K562 (cell line): ENCODE measurements around the gene PRDM1. TPM values are rescaled to one million over a fixed set of nuclear protein-coding genes. Genes with fewer than 3 reads are reported as not detected.

Experiments
- ATAC-seq: fragments of 200-7000 bp; cut with Tn5 transposase; 3 replicates; pipeline ENCODE4 v1.9.1; 2020; ENCODE audit warnings: moderate library complexity
- BruUV-seq: library from RNA; stranded (reverse); fragments of 400-500 nt; replicated peaks from 2 replicates; lab custom pipeline; 2021; lab: Mats Ljungman, UMichigan
- CTCF ChIA-PET: fragments of 300-600 bp; formaldehyde crosslinking; extraction: SDS; loops from one replicate; lab custom pipeline; 2021; ENCODE audit warnings: low intra/inter-chr PET ratio; lab: Yijun Ruan, JAX
- POLR2A ChIA-PET: fragments of 300-600, 350-650 bp; sonication (Branson Sonifier 250); formaldehyde crosslinking; extraction: SDS; loops from one replicate; lab custom pipeline; 2021; ENCODE audit warnings: antibody characterized with exemption, inconsistent platforms; lab: Yijun Ruan, JAX
- DNase-seq, 4 experiments: peaks; one replicate each; pipeline versions ENCODE4 v3.0.0 to v3.0.0-alpha.2; 2011 to 2018; ENCODE audit warnings: low spot score in 3 of 4, mixed read lengths in 3 of 4; ENCODE audit errors: extremely low read depth in 1 of 4
- FAIRE-seq: peaks from 2 replicates; lab custom pipeline; 2011; peaks lifted over from hg19 to GRCh38; lab: Jason Lieb, UNC
- H2AFZ ChIP-seq: 2 replicates; pipeline ENCODE4 v1.6.0; 2011; ENCODE audit warnings: low read depth, low read length, control low read depth, inconsistent platforms
- H3K27ac ChIP-seq: fragments of 200-600 bp; 3 replicates; pipeline ENCODE4 v1.8.0; 2011; ENCODE audit warnings: low read depth, mild to moderate bottlenecking, control low read depth, inconsistent platforms, low read length, moderate library complexity, mixed read lengths; ENCODE audit errors: extremely low read depth
- H3K27me3 ChIP-seq, 2 experiments: fragments of 300-600 bp in 1 of 2; 2 replicates in 1 of 2; 3 replicates in 1 of 2; pipeline versions ENCODE4 v1.6.0 to v1.8.0; 2011; ENCODE audit warnings: inconsistent platforms in 2 of 2, low read length in 2 of 2, mild to moderate bottlenecking in 1 of 2, mixed read lengths in 1 of 2, moderate library complexity in 1 of 2; ENCODE audit not compliant: control insufficient read depth in 2 of 2, insufficient read depth in 2 of 2
- H3K36me3 ChIP-seq: fragments of 300-600 bp; 3 replicates; pipeline ENCODE4 v1.8.0; 2011; ENCODE audit warnings: mild to moderate bottlenecking, low read length, inconsistent platforms; ENCODE audit not compliant: control insufficient read depth, insufficient read depth
- H3K4me1 ChIP-seq, 2 experiments: fragments of 200-600 bp in 1 of 2; replicated peaks in 1 of 2; 2 replicates in 1 of 2; 3 replicates in 1 of 2; pipeline versions ENCODE4 v1.5.1 to v1.8.0; 2011; ENCODE audit warnings: inconsistent platforms in 2 of 2, low read length in 2 of 2, mild to moderate bottlenecking in 1 of 2, mixed read lengths in 1 of 2, moderate library complexity in 1 of 2; ENCODE audit not compliant: control insufficient read depth in 2 of 2, insufficient read depth in 2 of 2
- H3K4me2 ChIP-seq: 2 replicates; pipeline ENCODE4 v1.6.1; 2011; ENCODE audit warnings: low read length, control low read depth, inconsistent platforms, mixed read lengths; ENCODE audit not compliant: insufficient read depth
- H3K4me3 ChIP-seq: fragments of 200-600 bp; sonication (generic), shearing (Covaris generic); 2 replicates; pipeline ENCODE4 v1.5.1; 2016; ENCODE audit warnings: control low read depth, inconsistent platforms
- H3K79me2 ChIP-seq: fragments of 200-600 bp; 3 replicates; pipeline ENCODE4 v1.8.0; 2011; ENCODE audit warnings: low read length, inconsistent platforms; ENCODE audit not compliant: control insufficient read depth, insufficient read depth
- H3K9ac ChIP-seq, 2 experiments: 2 replicates each; pipeline versions ENCODE4 v1.6.0 to v1.6.1; 2011; ENCODE audit warnings: low read depth in 2 of 2, low read length in 2 of 2, control low read depth in 1 of 2, inconsistent platforms in 1 of 2, mild to moderate bottlenecking in 1 of 2, mixed read lengths in 1 of 2; ENCODE audit not compliant: insufficient read depth in 1 of 2
- H3K9me1 ChIP-seq: one replicate; pipeline ENCODE4 v1.6.0; 2011; ENCODE audit warnings: inconsistent platforms, mild to moderate bottlenecking, low read length, moderate library complexity; ENCODE audit not compliant: control insufficient read depth, insufficient read depth
- H3K9me3 ChIP-seq: replicated peaks from 2 replicates; pipeline ENCODE4 v1.5.1; 2011; ENCODE audit warnings: low read depth, low read length, inconsistent platforms; ENCODE audit not compliant: control insufficient read depth, insufficient read depth
- H4K20me1 ChIP-seq: replicated peaks from 2 replicates; pipeline ENCODE4 v1.6.1; 2011; ENCODE audit warnings: low read length, inconsistent platforms, mixed read lengths; ENCODE audit not compliant: control insufficient read depth, insufficient read depth
- ARHGAP35 ChIP-seq: fragments of 450-650 bp; IDR thresholded peaks from 2 replicates; pipeline ENCODE4 v1.6.1; 2018; ENCODE audit not compliant: partially characterized antibody
- NEUROD1 ChIP-seq: fragments of 150-350 bp; IDR thresholded peaks from 2 replicates; pipeline ENCODE4 v1.6.1; 2014; ENCODE audit warnings: borderline replicate concordance, low read length, low read depth; ENCODE audit not compliant: partially characterized antibody
- ZFX ChIP-seq: sonication (generic); formaldehyde crosslinking; IDR thresholded peaks from 2 replicates; pipeline ENCODE4 v1.8.0; 2022; ENCODE audit warnings: mild to moderate bottlenecking, missing genetic modification reagents, moderate library complexity
- ZNF263 ChIP-seq: sonication (generic); formaldehyde crosslinking; IDR thresholded peaks from 2 replicates; pipeline ENCODE4 v1.8.0; 2022; ENCODE audit warnings: mild to moderate bottlenecking, missing genetic modification reagents, borderline replicate concordance
- ZNF316 ChIP-seq: fragments of 450-650 bp; IDR thresholded peaks from 2 replicates; pipeline ENCODE4 v1.6.1; 2016
- WGBS: fragments of 100-300 bp; shearing (Covaris generic); methylation state at CpG from one replicate; pipeline ENCODE4 v1.1.6; 2016; ENCODE audit warnings: low coverage, mixed read lengths; ENCODE audit not compliant: insufficient coverage; ENCODE audit errors: missing lambda C conversion rate; 5-methylcytosine and 5-hydroxymethylcytosine counted together
- in situ Hi-C: fragments of 300-500 bp; cut with MboI; formaldehyde crosslinking; loops from 4 replicates; pipeline ENCODE4 v1.15.0; 2018; ENCODE audit warnings: inconsistent platforms, mixed read lengths
- intact Hi-C: fragments of 100-400 bp; cut with micrococcal nuclease; formaldehyde crosslinking; loops from 2 replicates; pipeline ENCODE4 v1.14.2; 2022
- polyA plus RNA-seq, 8 experiments: library from polyadenylated mRNA; depleted of rRNA in 4 of 8; stranded (reverse) in 5 of 8; unstranded in 3 of 8; fragments of >200 nt; fragmentation: Nextera tagmentation in 2 of 8; fragmentation: Illumina TruSeq in 1 of 8; extraction: Ambion mirVana in 2 of 8; extraction: Trizol in 1 of 8; gene quantifications; 2 replicates each; pipeline versions ENCODE4 v1.2.1 to v1.2.3, GENCODE V29; 2011 to 2014; ENCODE audit warnings: inconsistent platforms in 1 of 8, missing spikeins in 1 of 8
- total RNA-seq, 7 experiments: library from RNA; depleted of rRNA in 6 of 7; stranded (reverse); fragments of >200 nt in 6 of 7; fragmentation: Illumina TruSeq in 2 of 7; extraction: Trizol in 2 of 7; gene quantifications; 2 replicates each; pipeline versions ENCODE4 v1.2.1 to v1.2.3, GENCODE V29; 2011 to 2021; ENCODE audit warnings: low replicate concordance in 1 of 7
- TF ChIP-seq, protein P1 (sequence below): fragments of 250-450 bp; sonication (Bioruptor Pico); IDR thresholded peaks from 2 replicates; pipeline ENCODE4 v1.4.0; 2020; ENCODE audit warnings: mild to moderate bottlenecking, moderate library complexity
- TF ChIP-seq, protein P2 (sequence below): sonication (generic); formaldehyde crosslinking; IDR thresholded peaks from 2 replicates; pipeline ENCODE4 v1.8.1; 2023; ENCODE audit warnings: missing genetic modification reagents, mild to moderate bottlenecking, borderline replicate concordance

The PRDM1 gene
- total and polyA plus RNA-seq, 9 of the 15 experiments (the other 6 are each of a cell fraction or from before 2014, with no cell fraction given): 0.09 to 0.89 (median 0.27) TPM

DNA sequence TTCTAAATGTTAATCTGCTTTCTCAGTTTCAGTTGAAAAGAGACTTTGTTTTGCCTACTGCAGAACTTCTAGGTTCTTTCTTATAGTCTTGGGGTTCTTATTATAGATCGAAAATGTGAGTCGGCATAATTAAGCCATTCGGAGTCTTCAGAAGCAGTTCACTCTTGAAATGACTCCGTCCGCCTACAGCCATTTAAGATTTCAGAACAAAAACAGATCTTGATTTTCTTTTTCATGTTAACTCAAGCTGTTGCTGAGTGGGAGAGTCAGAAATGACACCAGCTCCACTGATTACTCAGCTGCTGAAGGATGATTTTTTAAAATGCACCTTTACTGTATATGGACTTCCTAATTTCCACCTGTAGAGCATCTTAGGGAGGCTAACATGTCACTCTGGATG is 15.9 kb downstream of the PRDM1 start:
- no peaks in the 10 kb centered on the region for H4K20me1 ChIP-seq
- no peak for DNase-seq
- H3K4me3 ChIP-seq: no peak overlapping the region
- no peak overlapping the region; the same call in 1 of the 2 replicates for H2AFZ ChIP-seq
- no peaks in the 10 kb centered on the region for H3K79me2 ChIP-seq
- in situ Hi-C loops (no loop called here), intact Hi-C loops (no loop called here)
- no peak for ATAC-seq
- peak; percentile 24; the same call in 1 of the 2 replicates for TF ChIP-seq ZNF316
- TF ChIP-seq NEUROD1: no peak
- no peak for FAIRE-seq
- POLR2A ChIA-PET: no interaction called here
- CTCF ChIA-PET: no interaction called here
- H3K9me3 ChIP-seq: no peaks in the 10 kb centered on the region
- H3K4me1 ChIP-seq: peaks cover 18 to 29% of the 10 kb centered on the region in 2 experiments; a peak in 4 of 5 replicates
- 84% methylated on average over 5 of the region's 5 CpGs for WGBS
- H3K9ac ChIP-seq: no peak overlapping the region
- no peaks in the 10 kb centered on the region for H3K36me3 ChIP-seq
- H3K9me1 ChIP-seq: no peaks in the 10 kb centered on the region
- no peak overlapping the region for H3K4me2 ChIP-seq
- no peak overlapping the region for H3K27ac ChIP-seq
- no TSS peak for BruUV-seq
- no peaks in the 10 kb centered on the region for H3K27me3 ChIP-seq

DNA sequence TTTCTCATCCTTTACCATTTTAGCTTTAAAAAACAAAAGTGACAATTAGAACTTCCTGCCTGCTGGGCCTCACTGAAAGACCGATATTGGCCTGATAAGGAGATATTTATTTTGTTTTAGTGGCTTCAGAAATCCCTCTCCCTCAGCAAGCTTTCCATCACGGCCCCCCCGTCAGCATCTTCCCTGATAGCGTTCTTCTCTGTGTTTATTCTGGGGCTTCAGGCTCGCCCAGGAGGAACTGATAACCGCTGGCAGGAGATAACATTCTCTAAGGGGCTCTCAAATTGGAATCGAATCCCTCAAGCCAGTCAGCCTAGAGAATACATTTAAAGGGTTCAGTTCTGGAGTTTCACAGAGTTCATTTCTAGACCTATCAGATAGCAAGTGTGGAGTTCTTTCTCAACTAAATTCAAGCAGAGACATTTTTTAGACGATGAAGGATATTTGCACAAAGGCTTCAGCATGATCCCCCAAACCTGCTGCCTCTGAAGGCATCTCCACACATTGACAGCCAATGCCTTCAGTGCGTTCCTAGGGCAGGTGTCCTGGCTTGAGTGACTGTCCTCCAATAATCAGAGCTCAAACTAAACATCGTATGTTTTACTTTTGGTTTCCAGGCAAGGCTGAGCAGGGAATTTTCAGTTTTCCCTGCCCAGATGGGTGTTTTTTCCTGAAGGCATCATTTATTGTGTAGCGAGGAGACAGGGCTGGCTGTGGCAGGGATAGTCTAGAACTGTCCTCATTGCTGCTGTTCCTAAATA is 17.0 kb downstream of the PRDM1 start:
- ChIA-PET CTCF (no interaction called here), POLR2A (no interaction called here)
- DNase-seq (peak in 2 of 4 experiments; percentile 44 to 53), ATAC-seq (peak; percentile 3; the same call in 2 of the 3 replicates), FAIRE-seq (peak; percentile 71)
- H3K4me2 ChIP-seq: peak overlapping the region; percentile 67
- H3K9me3 ChIP-seq: no peaks in the 10 kb centered on the region
- H4K20me1 ChIP-seq: no peaks in the 10 kb centered on the region
- no TSS peak for BruUV-seq
- H3K79me2 ChIP-seq: no peaks in the 10 kb centered on the region
- H3K4me3 ChIP-seq: 0 out of 2 replicates have a peak overlapping the region, but pooled peaks have one; percentile 2
- intact Hi-C loops: no loop called here
- in situ Hi-C loops: no loop called here
- 10% methylated on average over 11 of the region's 11 CpGs for WGBS
- no peaks in the 10 kb centered on the region for H3K9me1 ChIP-seq
- H2AFZ ChIP-seq: peak overlapping the region; percentile 61
- H3K36me3 ChIP-seq: no peaks in the 10 kb centered on the region
- H3K27me3 ChIP-seq: no peaks in the 10 kb centered on the region
- H3K27ac ChIP-seq: peak overlapping the region; percentile 12; the same call in 1 of the 3 replicates
- peaks cover 18 to 36% of the 10 kb centered on the region in 2 experiments; a peak in 4 of 5 replicates for H3K4me1 ChIP-seq
- H3K9ac ChIP-seq: peak overlapping the region in 1 of 2 experiments; percentile 47; a peak in 1 of 4 replicates
- TF ChIP-seq ZNF263 (CRISPR knock-in tag) (no peak), ARHGAP35 (no peak), ZFX (CRISPR knock-in tag) (no peak)
- TF ChIP-seq, protein P1, sequence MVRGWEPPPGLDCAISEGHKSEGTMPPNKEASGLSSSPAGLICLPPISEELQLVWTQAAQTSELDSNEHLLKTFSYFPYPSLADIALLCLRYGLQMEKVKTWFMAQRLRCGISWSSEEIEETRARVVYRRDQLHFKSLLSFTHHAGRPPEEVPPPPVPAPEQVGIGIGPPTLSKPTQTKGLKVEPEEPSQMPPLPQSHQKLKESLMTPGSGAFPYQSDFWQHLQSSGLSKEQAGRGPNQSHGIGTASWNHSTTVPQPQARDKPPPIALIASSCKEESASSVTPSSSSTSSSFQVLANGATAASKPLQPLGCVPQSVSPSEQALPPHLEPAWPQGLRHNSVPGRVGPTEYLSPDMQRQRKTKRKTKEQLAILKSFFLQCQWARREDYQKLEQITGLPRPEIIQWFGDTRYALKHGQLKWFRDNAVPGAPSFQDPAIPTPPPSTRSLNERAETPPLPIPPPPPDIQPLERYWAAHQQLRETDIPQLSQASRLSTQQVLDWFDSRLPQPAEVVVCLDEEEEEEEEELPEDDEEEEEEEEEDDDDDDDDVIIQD (CRISPR knock-in tag): no peak
- TF ChIP-seq, protein P2, sequence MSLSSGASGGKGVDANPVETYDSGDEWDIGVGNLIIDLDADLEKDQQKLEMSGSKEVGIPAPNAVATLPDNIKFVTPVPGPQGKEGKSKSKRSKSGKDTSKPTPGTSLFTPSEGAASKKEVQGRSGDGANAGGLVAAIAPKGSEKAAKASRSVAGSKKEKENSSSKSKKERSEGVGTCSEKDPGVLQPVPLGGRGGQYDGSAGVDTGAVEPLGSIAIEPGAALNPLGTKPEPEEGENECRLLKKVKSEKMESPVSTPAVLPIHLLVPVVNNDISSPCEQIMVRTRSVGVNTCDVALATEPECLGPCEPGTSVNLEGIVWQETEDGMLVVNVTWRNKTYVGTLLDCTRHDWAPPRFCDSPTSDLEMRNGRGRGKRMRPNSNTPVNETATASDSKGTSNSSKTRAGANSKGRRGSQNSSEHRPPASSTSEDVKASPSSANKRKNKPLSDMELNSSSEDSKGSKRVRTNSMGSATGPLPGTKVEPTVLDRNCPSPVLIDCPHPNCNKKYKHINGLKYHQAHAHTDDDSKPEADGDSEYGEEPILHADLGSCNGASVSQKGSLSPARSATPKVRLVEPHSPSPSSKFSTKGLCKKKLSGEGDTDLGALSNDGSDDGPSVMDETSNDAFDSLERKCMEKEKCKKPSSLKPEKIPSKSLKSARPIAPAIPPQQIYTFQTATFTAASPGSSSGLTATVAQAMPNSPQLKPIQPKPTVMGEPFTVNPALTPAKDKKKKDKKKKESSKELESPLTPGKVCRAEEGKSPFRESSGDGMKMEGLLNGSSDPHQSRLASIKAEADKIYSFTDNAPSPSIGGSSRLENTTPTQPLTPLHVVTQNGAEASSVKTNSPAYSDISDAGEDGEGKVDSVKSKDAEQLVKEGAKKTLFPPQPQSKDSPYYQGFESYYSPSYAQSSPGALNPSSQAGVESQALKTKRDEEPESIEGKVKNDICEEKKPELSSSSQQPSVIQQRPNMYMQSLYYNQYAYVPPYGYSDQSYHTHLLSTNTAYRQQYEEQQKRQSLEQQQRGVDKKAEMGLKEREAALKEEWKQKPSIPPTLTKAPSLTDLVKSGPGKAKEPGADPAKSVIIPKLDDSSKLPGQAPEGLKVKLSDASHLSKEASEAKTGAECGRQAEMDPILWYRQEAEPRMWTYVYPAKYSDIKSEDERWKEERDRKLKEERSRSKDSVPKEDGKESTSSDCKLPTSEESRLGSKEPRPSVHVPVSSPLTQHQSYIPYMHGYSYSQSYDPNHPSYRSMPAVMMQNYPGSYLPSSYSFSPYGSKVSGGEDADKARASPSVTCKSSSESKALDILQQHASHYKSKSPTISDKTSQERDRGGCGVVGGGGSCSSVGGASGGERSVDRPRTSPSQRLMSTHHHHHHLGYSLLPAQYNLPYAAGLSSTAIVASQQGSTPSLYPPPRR: no peak
